GM21737 (cell line): Measurements from ENCODE around the gene APOBEC3C.
"Not testable (repeated sequence)": the region's sequence is repeated elsewhere in the genome, so short reads cannot be mapped to it uniquely, and the experiment has no call there.

Experiments
- ATAC-seq: cut with Tn5 transposase; IDR thresholded peaks from one replicate; pipeline ENCODE4 v1.9.1; 2021; ENCODE audit warnings: mild to moderate bottlenecking, moderate library complexity; ENCODE audit not compliant: unreplicated experiment

The APOBEC3C gene

DNA sequence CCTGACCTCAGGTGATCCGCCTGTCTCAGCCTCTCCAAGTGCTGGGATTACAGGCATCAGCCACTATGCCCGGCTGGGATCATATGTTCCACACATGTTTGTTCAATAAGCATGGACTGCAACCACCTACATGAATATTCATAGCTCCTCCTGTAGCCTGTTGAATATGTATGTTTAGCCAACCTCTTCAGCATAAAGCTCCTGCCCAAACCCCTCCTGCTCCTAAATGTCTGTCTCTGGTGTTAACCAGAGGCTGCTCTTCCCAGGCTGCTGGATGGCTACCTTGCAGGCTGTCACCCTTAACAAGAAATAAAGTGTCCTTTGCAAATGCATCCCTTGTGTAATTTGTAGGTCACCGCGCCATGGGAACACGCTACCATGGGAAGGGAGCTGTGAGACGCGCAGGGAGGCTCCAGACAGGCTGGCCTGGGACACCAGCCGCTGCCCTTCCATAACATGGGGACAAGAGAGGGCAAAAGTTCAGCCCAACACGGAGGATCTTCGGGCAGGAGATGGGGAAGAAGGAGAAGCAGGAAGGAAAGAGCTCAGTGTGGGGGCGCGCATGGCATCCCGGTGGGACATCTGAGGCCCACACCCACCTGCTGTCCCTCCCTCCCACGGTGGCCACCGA is 6.1 kb downstream of the APOBEC3C start:
- not testable (repeated sequence) for ATAC-seq

- no peak for ATAC-seq
Observed at GRCh38 chr22:39021552-39022250, 7.6 kb downstream of the APOBEC3C start.

GRCh38 chr22:39024519-39025308 is 10.7 kb downstream of the APOBEC3C start:
- no peak for ATAC-seq

- no peak for ATAC-seq
Observed at GRCh38 chr22:39026509-39027150, 12.6 kb downstream of the APOBEC3C start.

DNA sequence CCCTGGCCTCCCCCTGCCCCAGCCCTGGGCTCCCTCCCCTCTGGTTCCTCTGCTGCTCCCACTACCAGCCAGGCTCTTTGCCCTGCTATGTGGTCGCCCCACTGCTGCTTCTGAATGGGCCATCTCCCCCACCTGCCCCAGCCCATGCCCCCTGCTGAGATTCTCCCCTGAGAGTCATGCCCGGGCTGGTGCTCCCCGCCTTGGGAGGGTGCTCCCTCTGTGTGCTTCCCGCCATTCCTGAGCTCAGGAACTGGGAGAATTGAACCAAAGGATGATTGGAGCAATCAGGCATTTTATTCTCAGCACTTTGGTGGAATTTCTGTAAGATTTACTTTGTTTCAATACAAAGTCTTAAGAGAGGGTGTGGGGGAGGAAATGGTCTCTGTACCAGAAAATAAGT is 13.7 kb downstream of the APOBEC3C start:
- ATAC-seq = no peak

GRCh38 chr22:39028281-39028680 is 14.2 kb downstream of the APOBEC3C start:
- ATAC-seq = no peak

GRCh38 chr22:39029227-39029626 is 15.2 kb downstream of the APOBEC3C start:
- no peak for ATAC-seq

- no peak for ATAC-seq
Observed at GRCh38 chr22:39030705-39031104, 16.6 kb downstream of the APOBEC3C start.

GRCh38 chr22:39031434-39032295 is 17.6 kb downstream of the APOBEC3C start:
- ATAC-seq = not testable (repeated sequence)

DNA sequence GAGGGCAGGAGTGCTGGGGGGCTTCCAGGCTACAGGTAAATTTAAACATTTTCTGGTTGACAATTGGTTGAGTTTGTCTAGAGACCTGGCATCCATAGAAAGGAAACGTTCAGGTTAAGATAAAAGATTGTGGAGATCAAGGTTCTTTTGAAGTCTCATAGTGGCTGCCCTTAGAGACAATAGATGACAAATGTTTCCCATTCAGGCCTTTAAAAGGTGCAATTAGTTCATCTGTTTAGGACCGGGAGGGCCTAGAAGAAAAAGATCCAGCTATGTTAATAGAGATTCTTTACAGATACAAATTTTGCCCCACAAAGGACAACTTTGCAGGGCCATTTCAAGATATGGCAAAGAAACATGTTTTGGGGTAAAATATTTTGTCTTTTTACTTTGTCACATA is 23.0 kb downstream of the APOBEC3C start:
- ATAC-seq = not testable (repeated sequence)

DNA sequence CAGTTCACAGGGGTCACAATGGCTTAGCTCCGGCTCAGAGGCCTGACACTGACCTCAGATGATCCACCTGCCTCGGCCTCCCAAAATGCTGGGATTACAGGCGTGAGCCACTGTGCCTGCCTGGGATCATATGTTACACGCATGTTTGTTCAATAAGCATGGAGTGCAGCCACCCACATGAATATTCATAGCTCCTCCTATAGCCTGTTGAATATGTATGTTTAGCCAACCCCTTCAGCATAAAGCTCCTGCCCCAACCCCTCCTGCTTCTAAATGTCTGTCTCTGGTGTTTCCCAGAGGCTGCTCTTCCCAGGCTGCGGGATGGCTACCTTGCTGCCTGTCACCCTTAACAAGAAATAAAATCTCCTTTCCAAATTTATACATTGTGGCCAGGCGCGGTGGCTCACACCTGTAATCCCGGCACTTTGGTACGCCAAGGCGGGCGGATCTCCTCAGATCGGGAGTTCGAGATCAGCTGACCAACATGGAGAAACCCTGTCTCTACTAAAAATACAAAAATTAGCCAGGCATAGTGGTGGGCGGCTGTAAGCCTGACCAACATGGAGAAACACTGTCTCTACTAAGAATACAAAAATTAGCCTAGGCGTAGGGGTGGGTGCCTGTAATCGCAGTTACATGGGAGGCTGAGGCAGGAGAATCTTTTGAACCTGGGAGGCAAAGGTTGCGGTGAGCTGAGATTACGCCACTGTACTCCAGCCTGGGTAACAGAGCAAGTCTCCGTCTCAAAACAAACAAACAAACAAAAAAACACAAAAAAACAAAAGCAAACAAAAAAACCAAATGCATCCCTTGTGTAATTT is 25.5 kb downstream of the APOBEC3C start:
- no peak for ATAC-seq

DNA sequence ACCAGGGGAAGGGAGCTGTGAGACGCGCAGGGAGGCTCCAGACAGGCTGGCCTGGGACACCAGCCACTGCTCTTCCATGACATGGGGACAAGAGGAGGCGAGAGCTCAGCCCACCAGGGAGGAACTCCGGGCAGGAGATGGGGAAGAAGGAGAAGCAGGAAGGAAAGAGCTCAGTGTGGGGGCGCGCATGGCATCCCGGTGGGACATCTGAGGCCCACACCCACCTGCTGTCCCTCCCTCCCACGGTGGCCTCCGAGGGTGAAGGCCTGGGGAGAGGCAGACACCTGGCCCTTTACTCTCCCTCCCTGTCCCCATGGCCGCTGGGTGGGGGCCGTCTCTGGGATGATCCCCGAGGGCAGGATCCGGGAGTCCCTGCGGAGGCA is 26.1 kb downstream of the APOBEC3C start:
- ATAC-seq = not testable (repeated sequence)

DNA sequence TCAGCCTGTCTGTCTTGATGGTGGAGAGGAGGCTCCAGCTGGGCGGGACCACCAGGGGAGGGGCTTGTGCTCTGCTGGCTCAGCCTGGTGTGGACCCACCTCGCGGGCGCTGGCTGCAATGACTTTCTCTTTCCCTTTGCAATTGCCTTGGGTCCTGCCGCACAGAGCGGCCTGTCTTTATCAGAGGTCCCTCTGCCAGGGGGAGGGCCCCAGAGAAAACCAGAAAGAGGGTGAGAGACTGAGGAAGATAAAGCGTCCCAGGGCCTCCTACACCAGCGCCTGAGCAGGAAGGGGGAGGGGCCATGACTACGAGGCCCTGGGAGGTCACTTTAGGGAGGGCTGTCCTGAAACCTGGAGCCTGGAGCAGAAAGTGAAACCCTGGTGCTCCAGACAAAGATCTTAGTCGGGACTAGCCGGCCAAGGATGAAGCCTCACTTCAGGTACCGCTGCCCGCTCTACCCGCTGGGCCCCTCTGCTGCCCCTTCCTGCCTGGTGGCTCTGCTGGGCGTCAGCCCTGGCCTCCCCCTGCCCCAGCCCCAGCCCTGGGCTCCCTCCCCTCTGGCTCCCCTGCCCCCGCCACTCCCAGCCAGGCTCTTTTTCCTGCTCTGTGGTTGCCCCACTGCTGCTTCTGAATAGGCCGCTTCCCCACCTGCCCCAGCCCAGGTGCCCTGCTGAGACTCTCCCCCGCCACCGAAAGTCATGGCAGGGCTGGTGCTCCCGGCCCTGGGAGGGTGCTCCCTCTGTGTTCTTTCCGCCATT is 26.7 kb downstream of the APOBEC3C start, which contains the start of gene APOBEC3F:
APOBEC3F (plus strand) TSS at position 327 of the 759 bp plus-strand sequence; CDS start at position 424, 97 bp downstream.
- ATAC-seq = peak; percentile 80

- no peak for ATAC-seq
Observed at GRCh38 chr22:39041908-39042307, 27.9 kb downstream of the APOBEC3C start.

DNA sequence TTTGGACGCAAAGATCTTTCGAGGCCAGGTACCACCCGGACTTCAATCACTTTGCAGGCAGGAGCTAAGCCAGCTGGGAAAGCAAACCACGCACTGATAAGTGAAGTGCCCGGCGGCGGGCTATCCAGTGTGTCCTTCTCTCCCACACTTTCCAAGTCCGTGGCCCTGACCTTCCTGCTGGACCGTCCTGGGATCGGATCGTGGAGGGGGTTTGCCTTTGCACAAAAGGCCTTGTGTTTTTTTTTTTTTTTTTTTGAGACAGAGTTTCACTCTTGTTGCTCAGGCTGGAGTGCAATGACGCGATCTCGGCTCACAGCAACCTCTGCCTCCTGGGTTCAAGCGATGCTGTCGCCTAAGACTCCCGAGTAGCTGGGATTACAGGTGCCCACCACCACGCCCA is 29.0 kb downstream of the APOBEC3C start:
- not testable (repeated sequence) for ATAC-seq

- ATAC-seq = not testable (repeated sequence)
Observed at GRCh38 chr22:39045136-39045535, 31.1 kb downstream of the APOBEC3C start.

GRCh38 chr22:39049486-39049885 is 35.4 kb downstream of the APOBEC3C start:
- ATAC-seq = not testable (repeated sequence)

GRCh38 chr22:39051844-39052495 is 37.9 kb downstream of the APOBEC3C start:
- not testable (repeated sequence) for ATAC-seq
